ENCODE measurements around the gene CTDP1. TPM values are rescaled to one million over a fixed set of nuclear protein-coding genes. Genes with fewer than 3 reads are reported as not detected.

Gene CTDP1
- total RNA-seq, 1 experiment from 2014 or later: 24.9 TPM

DNA sequence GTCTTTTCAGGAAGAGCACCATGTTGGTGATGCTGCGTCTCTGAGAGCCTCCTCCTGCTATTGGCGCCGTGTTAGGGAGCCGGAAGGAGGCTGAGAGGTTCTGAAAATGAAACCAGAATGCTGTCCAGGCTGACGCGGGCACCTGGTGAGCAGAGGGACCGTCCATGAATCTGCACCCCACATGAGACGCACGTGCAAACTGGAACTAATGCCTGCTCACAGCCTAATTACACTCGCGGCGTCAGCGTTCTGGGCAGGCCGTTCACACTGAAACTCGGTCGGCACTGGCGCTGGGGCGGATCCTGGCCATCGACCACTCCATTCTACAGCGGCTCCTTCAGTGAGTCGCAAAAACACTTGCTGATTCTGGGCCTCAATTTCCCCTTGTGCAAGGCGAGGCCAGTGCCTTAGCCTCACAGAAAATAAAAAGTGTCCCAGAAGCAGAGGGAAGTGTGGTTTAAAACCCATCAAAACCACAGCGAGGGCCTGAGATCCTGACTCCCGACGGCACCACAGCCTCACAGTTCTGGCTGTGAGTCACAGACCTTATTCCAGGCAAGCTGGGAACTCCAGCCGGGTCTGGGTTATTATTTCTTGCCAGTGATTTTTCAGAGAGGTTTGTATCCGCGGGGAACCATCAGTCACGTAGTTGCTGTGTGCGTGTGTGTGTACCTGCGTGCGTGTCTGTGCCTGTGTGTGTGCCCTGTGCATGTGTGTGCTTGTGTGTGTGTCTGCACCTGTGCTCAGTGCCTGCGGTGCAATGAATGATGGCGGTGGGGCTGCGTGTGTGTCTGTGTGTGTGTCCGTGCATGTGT is 49.1 kb upstream of the CTDP1 start:
- H3K9ac ChIP-seq (ENCODE audit: low read length): no peak overlapping the region
- no peaks in the 10 kb centered on the region for H3K4me1 ChIP-seq (ENCODE audit: control insufficient read depth in 1 of 2, insufficient read depth in 2 of 2, low read length in 2 of 2)
- H4K20me1 ChIP-seq (ENCODE audit: insufficient read depth): no peaks in the 10 kb centered on the region
- H3K9me2 ChIP-seq (ENCODE audit: insufficient read depth): no peaks in the 10 kb centered on the region
- H2AFZ ChIP-seq (ENCODE audit: low read depth, low read length, poor library complexity, severe bottlenecking): no peak overlapping the region
- POLR2A ChIA-PET: no interaction called here
- RAD21 ChIA-PET (ENCODE audit: low non-redundant PET in 1 of 2, low total read pairs in 2 of 2, uncharacterized antibody in 2 of 2, unreplicated experiment in 2 of 2): no interaction called here
- no peaks in the 10 kb centered on the region; a peak in 1 of 4 replicates for H3K9me3 ChIP-seq (ENCODE audit: control insufficient read depth in 1 of 2, insufficient read depth in 1 of 2, low read depth in 1 of 2, low read length in 2 of 2)
- no peak overlapping the region for H3K4me2 ChIP-seq (ENCODE audit: low read length)
- intact Hi-C loops (cut with micrococcal nuclease): no loop called here
- H3K79me2 ChIP-seq (ENCODE audit: insufficient read depth, low read length): no peaks in the 10 kb centered on the region
- BruUV-seq (replicated peaks): no TSS peak
- ATAC-seq (no peak), DNase-seq (ENCODE audit: low read depth, low spot score) (no peak)
- CTCF ChIA-PET: no interaction called here
- H3K27me3 ChIP-seq (ENCODE audit: insufficient read depth, low read length): peaks cover 5% of the 10 kb centered on the region; the same call in 1 of the 2 replicates
- no peak overlapping the region for H3K27ac ChIP-seq (ENCODE audit: low read depth, low read length)
- H3K4me3 ChIP-seq (replicated peaks in 1 of 2; ENCODE audit: low read depth in 1 of 2, low read length in 2 of 2): no peak overlapping the region
- TF ChIP-seq, protein P1, sequence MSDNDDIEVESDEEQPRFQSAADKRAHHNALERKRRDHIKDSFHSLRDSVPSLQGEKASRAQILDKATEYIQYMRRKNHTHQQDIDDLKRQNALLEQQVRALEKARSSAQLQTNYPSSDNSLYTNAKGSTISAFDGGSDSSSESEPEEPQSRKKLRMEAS (IDR thresholded peaks at IDR 0.05): no peak
- TF ChIP-seq, protein P2, sequence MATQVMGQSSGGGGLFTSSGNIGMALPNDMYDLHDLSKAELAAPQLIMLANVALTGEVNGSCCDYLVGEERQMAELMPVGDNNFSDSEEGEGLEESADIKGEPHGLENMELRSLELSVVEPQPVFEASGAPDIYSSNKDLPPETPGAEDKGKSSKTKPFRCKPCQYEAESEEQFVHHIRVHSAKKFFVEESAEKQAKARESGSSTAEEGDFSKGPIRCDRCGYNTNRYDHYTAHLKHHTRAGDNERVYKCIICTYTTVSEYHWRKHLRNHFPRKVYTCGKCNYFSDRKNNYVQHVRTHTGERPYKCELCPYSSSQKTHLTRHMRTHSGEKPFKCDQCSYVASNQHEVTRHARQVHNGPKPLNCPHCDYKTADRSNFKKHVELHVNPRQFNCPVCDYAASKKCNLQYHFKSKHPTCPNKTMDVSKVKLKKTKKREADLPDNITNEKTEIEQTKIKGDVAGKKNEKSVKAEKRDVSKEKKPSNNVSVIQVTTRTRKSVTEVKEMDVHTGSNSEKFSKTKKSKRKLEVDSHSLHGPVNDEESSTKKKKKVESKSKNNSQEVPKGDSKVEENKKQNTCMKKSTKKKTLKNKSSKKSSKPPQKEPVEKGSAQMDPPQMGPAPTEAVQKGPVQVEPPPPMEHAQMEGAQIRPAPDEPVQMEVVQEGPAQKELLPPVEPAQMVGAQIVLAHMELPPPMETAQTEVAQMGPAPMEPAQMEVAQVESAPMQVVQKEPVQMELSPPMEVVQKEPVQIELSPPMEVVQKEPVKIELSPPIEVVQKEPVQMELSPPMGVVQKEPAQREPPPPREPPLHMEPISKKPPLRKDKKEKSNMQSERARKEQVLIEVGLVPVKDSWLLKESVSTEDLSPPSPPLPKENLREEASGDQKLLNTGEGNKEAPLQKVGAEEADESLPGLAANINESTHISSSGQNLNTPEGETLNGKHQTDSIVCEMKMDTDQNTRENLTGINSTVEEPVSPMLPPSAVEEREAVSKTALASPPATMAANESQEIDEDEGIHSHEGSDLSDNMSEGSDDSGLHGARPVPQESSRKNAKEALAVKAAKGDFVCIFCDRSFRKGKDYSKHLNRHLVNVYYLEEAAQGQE (IDR thresholded peaks at IDR 0.05; ENCODE audit: low read depth): no peak
- TF ChIP-seq EZH2 (IDR thresholded peaks at IDR 0.05) (no peak), POLR2A (IDR thresholded peaks at IDR 0.05; ENCODE audit: borderline replicate concordance, extremely low read depth, insufficient read depth, insufficient read length) (no peak), SP1 (IDR thresholded peaks at IDR 0.05; ENCODE audit: low read depth) (no peak), RAD21 (IDR thresholded peaks at IDR 0.05; ENCODE audit: low read depth) (no peak), SIN3A (IDR thresholded peaks at IDR 0.05; ENCODE audit: low read depth) (no peak), ZNF274 (IDR thresholded peaks at IDR 0.05; ENCODE audit: low read depth, low read length) (no peak), POLR2AphosphoS5 (IDR thresholded peaks at IDR 0.05; ENCODE audit: low read depth, low read length) (no peak), CEBPB (IDR thresholded peaks at IDR 0.05; ENCODE audit: low read depth) (no peak), FOSL1 (IDR thresholded peaks at IDR 0.05; ENCODE audit: low read depth) (no peak), ZFX (IDR thresholded peaks at IDR 0.05) (no peak), SRF (IDR thresholded peaks at IDR 0.05; ENCODE audit: low read depth) (no peak), TCF7L2 (IDR thresholded peaks at IDR 0.05; ENCODE audit: borderline replicate concordance, extremely low read depth, insufficient read depth, insufficient read length) (no peak), CBX3 (IDR thresholded peaks at IDR 0.05; ENCODE audit: low read depth) (no peak), ELF1 (IDR thresholded peaks at IDR 0.05; ENCODE audit: borderline replicate concordance, low read depth) (no peak), JUND (IDR thresholded peaks at IDR 0.05) (no peak)
- TF ChIP-seq, protein P3, sequence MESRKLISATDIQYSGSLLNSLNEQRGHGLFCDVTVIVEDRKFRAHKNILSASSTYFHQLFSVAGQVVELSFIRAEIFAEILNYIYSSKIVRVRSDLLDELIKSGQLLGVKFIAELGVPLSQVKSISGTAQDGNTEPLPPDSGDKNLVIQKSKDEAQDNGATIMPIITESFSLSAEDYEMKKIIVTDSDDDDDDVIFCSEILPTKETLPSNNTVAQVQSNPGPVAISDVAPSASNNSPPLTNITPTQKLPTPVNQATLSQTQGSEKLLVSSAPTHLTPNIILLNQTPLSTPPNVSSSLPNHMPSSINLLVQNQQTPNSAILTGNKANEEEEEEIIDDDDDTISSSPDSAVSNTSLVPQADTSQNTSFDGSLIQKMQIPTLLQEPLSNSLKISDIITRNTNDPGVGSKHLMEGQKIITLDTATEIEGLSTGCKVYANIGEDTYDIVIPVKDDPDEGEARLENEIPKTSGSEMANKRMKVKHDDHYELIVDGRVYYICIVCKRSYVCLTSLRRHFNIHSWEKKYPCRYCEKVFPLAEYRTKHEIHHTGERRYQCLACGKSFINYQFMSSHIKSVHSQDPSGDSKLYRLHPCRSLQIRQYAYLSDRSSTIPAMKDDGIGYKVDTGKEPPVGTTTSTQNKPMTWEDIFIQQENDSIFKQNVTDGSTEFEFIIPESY (IDR thresholded peaks at IDR 0.05; ENCODE audit: extremely low read depth, insufficient replicate concordance, low read length): no peak
- TF ChIP-seq, protein P4, sequence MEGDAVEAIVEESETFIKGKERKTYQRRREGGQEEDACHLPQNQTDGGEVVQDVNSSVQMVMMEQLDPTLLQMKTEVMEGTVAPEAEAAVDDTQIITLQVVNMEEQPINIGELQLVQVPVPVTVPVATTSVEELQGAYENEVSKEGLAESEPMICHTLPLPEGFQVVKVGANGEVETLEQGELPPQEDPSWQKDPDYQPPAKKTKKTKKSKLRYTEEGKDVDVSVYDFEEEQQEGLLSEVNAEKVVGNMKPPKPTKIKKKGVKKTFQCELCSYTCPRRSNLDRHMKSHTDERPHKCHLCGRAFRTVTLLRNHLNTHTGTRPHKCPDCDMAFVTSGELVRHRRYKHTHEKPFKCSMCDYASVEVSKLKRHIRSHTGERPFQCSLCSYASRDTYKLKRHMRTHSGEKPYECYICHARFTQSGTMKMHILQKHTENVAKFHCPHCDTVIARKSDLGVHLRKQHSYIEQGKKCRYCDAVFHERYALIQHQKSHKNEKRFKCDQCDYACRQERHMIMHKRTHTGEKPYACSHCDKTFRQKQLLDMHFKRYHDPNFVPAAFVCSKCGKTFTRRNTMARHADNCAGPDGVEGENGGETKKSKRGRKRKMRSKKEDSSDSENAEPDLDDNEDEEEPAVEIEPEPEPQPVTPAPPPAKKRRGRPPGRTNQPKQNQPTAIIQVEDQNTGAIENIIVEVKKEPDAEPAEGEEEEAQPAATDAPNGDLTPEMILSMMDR (IDR thresholded peaks at IDR 0.05 in 2 of 3, conservative IDR thresholded peaks at IDR 0.05 in 1 of 3; ENCODE audit: borderline replicate concordance in 1 of 3, insufficient read depth in 1 of 3, low read depth in 2 of 3, low read length in 2 of 3): no peak
- H3K36me3 ChIP-seq (ENCODE audit: control insufficient read depth in 1 of 2, insufficient read depth in 2 of 2, low read length in 2 of 2): no peaks in the 10 kb centered on the region
